Stimulated activated CD4-positive, alpha-beta T cell treated with anti-CD3 and anti-CD28 coated beads, Interleukin-15, amount 100 ng/mL, for 1 hour (primary cell): ENCODE measurements around the gene TBC1D9.

Source experiments
- DNase-seq, 2 donors: peaks; one replicate each; pipeline ENCODE4 v3.0.0-alpha.2; 2020; ENCODE audit warnings: low read depth in 1 of 2, low spot score in 1 of 2

Gene TBC1D9

GRCh38 chr4:140695483-140695882 lies 60.7 kb downstream of the TBC1D9 start:
- no peak for DNase-seq

- DNase-seq: no peak
Measured at GRCh38 chr4:140693562-140693961, 62.6 kb downstream of the TBC1D9 start.

- no peak for DNase-seq
Measured at GRCh38 chr4:140691369-140691768, 64.8 kb downstream of the TBC1D9 start.

- DNase-seq: no peak
Measured at GRCh38 chr4:140690093-140690492, 66.1 kb downstream of the TBC1D9 start.

GRCh38 chr4:140689623-140690022 lies 66.6 kb downstream of the TBC1D9 start:
- no peak for DNase-seq

GRCh38 chr4:140688711-140689598 lies 67.2 kb downstream of the TBC1D9 start:
- no peak for DNase-seq

GRCh38 chr4:140686796-140687195 lies 69.4 kb downstream of the TBC1D9 start:
- no peak for DNase-seq

GRCh38 chr4:140684314-140684713 lies 71.9 kb downstream of the TBC1D9 start:
- no peak for DNase-seq

GRCh38 chr4:140681201-140681600 lies 75.0 kb downstream of the TBC1D9 start:
- DNase-seq: no peak

GRCh38 chr4:140680686-140681085 lies 75.5 kb downstream of the TBC1D9 start:
- no peak for DNase-seq

GRCh38 chr4:140679576-140679975 lies 76.6 kb downstream of the TBC1D9 start:
- DNase-seq: no peak

GRCh38 chr4:140675599-140676231 lies 80.5 kb downstream of the TBC1D9 start:
- no peak for DNase-seq

GRCh38 chr4:140673729-140674128 lies 82.5 kb downstream of the TBC1D9 start:
- DNase-seq: no peak

- DNase-seq: no peak
Measured at GRCh38 chr4:140672416-140672815, 83.8 kb downstream of the TBC1D9 start.

- DNase-seq: no peak
Measured at GRCh38 chr4:140668111-140668510, 88.1 kb downstream of the TBC1D9 start.

- no peak for DNase-seq
Measured at GRCh38 chr4:140666889-140667614, 89.1 kb downstream of the TBC1D9 start.

- no peak for DNase-seq
Measured at GRCh38 chr4:140662082-140662869, 93.9 kb downstream of the TBC1D9 start.

- DNase-seq: no peak
Measured at GRCh38 chr4:140661550-140661949, 94.6 kb downstream of the TBC1D9 start.

GRCh38 chr4:140659943-140660700 lies 96.1 kb downstream of the TBC1D9 start:
- no peak for DNase-seq

- no peak for DNase-seq
Measured at GRCh38 chr4:140654495-140654814, 101.7 kb downstream of the TBC1D9 start.
